ENCODE measurements around the gene CCDC57. TPM values are rescaled to one million over a fixed set of nuclear protein-coding genes. Genes with fewer than 3 reads are reported as not detected.

CCDC57 gene
- total RNA-seq, 1 experiment from 2014 or later: 13.5 TPM

GRCh38 chr17:82107341-82107860, 105.2 kb downstream of the CCDC57 start:
- DNase-seq (ENCODE audit: low read depth): no peak

GRCh38 chr17:82106688-82107305, 105.8 kb downstream of the CCDC57 start:
- DNase-seq (ENCODE audit: low read depth): no peak

- peak; percentile 55 for DNase-seq (ENCODE audit: low read depth)
Measured at GRCh38 chr17:82105882-82106687, 106.6 kb downstream of the CCDC57 start.

DNA sequence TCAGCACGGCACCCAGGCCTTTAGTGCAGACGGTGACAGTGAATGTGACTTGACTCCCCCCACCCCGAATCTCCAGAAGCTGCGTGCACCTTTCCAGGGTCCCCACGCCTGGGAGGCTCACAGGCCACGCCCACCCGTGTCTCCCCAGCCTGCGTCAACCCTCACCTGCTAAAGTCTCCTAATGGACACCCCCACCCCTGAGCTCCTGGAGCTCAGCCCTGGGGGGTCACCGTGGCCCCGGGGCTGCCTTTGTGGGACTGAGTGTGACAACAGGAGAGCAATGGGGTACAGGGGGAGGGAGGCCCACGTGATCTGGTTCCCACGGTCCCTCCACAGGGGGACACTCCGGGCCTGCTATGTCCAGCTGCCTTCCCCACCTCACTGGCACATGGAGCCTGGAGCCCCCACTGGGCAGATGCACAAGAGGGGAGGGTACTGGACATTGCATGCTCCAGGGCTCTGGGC, 107.2 kb downstream of the CCDC57 start:
- no peak for DNase-seq (ENCODE audit: low read depth)

GRCh38 chr17:82104797-82105416, 107.7 kb downstream of the CCDC57 start:
- DNase-seq (ENCODE audit: low read depth): no peak

GRCh38 chr17:82103553-82104451, 108.8 kb downstream of the CCDC57 start:
- DNase-seq (ENCODE audit: low read depth): no peak

DNA sequence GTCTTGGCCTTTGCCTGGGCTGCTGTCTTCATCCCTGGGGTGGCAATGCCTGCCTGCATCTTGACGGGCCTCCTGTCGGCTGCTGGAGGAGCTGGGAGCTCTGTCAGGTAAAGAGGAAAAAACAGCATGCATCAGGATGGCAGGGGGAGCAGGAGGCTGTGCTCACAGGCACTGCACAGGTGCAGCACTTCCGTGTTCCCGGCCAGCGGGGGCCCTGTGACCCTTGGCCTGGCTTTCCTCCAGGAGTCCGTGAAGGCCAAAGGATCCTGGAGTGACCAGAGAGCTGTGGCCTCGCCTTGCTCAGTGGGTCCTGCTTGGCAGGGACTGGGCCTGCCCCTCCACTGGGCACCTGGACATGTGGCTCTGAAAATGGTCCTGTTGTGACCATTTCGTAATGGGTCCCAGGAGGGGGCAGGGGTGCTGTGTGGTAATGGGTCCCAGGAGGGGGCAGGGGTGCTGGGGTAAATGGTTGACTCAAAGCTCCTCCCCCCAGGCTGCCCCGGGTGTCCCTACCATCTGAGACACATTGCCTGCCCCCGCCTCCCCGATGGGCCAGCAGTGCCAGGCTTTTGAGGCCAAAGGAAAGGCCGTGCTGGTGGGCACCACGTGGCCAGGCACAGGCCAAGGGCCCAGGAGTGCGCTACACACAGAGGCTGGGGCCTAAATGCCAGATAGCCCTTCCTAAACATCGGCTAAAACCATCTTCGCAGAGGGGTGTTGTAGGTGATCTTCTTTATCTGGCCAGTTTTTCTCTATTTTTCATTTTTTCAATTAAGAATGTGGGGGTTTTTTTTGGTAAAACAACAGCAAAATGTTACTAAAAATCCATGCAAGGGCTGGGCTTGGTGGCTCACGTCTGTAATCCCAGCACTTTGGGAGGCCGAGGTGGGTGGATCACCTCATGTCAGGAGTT, 110.6 kb downstream of the CCDC57 start:
- no peak for DNase-seq (ENCODE audit: low read depth)

DNA sequence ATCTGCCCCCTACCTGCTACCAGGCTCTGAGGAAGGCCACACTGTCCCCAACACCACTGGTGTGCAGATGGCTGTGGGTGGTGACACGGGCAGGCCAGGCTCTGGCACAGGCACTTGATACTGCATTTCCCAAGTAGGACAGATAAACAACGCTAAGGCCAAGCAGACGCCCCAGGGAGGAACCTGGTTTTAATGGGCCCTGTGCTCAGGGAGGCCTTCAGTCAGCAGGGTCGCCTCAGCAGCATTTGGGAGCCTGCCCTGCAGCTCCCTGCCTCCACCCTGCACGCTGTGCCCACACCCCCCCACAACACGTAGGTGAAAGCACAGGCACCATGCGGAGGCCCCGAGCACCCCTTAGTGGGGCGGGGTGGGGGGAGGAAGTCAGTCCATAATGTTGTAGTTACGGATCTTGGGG, 111.3 kb downstream of the CCDC57 start:
- no peak for DNase-seq (ENCODE audit: low read depth)

DNA sequence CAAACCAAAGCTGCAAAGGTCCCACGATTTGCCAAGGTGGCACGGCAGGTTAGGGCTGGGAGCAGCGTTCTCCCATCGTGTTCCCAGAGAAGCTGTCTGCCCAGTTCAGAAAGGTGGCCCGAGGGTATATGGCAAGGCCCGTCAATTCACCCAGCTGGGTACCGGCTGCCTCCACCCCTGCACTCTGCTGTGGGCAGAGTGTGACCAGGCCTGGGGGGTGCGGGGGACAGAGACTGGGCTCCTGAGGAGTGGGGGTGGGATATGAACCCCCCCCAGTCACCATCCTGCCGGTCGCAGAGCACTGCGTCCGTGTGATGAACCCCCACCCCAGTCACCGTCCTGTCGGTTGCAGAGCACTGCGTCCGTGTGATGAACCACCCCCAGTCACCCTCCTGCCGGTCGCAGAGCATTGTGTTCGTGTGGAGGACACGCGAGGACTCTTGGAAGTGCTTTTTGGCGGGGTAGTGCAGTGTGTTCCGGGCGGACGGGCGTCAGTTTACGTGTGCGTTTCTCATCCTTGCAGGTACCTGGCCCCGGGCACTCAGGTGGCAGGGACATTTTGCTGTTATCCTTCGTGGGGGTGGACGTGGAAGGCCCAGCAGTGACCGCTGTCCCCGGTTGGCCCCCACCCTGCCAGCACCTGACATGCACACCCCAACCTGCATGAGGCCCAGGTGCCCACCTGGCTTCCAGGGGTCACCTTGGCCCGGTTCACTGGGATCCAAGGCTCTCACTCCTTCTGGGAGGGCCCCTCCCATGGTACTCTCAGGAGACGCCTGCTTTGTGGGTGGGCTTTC, 111.9 kb downstream of the CCDC57 start:
- DNase-seq (ENCODE audit: low read depth): no peak

- no peak for DNase-seq (ENCODE audit: low read depth)
Measured at GRCh38 chr17:82098939-82099763, 113.5 kb downstream of the CCDC57 start.

- peak; percentile 93 for DNase-seq (ENCODE audit: low read depth)
Measured at GRCh38 chr17:82098169-82098938, 114.3 kb downstream of the CCDC57 start, which contains the start of gene FASN. FASN (minus strand) TSS chr17:82098236; CDS start chr17:82096445, 1,791 bp downstream.

GRCh38 chr17:82097919-82098168, 114.8 kb downstream of the CCDC57 start:
- no peak for DNase-seq (ENCODE audit: low read depth)

DNA sequence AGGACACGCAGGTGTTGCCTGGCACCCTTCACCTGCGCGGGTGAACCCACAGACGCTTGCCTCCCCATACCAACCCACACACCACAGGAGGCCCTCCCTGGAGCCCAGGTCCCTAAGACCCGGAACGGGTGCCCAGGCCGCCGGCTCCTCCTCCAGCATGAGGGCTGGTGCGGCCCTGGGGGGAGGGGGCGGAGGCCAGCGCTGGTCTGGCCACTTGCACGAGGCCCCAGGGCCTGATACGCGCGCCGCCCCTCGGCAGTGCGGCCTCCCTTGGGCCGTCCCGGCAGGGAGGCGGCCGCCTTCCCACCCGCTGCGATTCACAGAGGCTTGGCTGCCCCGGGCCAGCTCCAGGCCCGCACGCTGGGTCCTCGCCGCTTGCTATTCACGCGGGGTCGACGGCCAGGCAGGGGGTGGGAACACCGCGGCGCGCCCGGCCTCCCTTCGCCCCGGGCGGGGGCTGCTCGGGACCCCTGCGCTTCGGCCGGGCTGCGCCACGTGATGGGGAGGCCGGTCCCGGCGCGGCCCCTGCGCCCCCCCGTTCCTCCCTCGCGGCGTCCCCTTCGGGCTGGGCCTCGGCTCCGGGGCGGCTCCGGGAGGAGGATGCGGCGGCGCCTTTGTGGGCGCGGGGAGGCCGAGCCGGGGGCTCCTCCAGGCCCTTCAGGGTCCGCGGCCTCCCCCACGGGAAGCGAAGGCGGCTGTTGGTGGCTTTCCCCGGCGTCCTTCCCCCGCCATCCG, 115.3 kb downstream of the CCDC57 start:
- peak; percentile 52 for DNase-seq (ENCODE audit: low read depth)

- no peak for DNase-seq (ENCODE audit: low read depth)
Measured at GRCh38 chr17:82096709-82097183, 115.9 kb downstream of the CCDC57 start.

DNA sequence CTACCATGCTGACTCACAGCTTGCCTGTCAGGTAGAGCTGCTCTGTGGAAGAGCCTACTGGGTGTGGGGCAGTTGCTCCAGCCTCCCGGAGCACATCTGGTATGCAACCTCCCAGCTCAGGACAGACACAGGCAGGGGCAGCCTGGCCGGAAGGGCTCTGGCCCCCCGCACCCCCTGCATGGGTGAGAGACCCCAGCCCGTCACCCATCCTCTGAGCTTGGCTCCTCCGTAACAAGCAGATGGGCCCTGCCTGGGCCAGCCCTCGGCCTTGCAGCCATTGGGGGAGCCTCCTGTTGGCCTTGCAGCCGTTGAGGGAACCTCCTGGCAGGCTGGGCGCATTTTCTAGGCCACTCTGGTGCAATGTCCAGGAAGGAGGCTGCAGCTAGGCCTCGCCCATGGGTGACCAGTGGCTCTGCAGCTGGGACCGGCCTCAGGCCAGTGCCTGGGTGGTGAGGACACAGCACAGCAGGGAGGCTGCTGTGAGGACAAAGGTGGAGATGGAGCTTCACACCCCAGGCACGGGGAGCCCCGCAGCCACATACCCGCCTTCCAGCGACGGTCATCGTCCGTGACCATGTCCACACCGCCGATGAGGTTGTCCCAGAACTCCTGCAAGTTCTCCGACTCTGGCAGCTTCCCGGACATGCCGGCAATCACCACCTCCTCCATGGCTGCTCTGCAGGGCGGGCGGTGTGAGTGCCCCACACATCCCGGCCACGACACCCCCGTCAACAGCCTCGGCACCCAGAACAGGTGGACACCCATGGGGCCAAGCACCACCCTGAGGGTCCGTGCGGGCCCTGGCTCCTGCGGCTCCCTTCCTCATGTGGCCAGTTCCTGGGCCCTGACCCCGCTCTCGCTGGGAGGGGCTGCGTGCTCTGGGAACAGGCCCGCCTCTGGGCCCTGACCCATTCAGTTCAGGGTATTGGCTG, 116.6 kb downstream of the CCDC57 start:
- DNase-seq (ENCODE audit: low read depth): no peak

Data from LHCN-M2 (cell line).